T-cell (primary cell): Measurements from ENCODE around the gene RUBCNL. TPM values are rescaled to one million over a fixed set of nuclear protein-coding genes. Genes with fewer than 3 reads are reported as not detected.
"Not testable (repeated sequence)": the region's sequence is repeated elsewhere in the genome, so short reads cannot be mapped to it uniquely, and the experiment has no call there.

Experiments
- ATAC-seq, 4 experiments: fragments of 200-7000 bp in 3 of 4; fragments of 150-1000 bp in 1 of 4; cut with Tn5 transposase; replicated peaks in 1 of 4; 1 replicate in 3 of 4; 2 replicates in 1 of 4; pipeline ENCODE4 v1.10.0; 2021; ENCODE audit warnings: moderate library complexity in 3 of 4, mild to moderate bottlenecking in 2 of 4, moderate number of reproducible peaks in 1 of 4
- CTCF ChIA-PET, 2 donors: fragments of 300-600 bp; sonication (Branson Sonifier 250); formaldehyde crosslinking; loops; one replicate each; lab custom pipeline; 2022; ENCODE audit warnings: antibody characterized with exemption in 2 of 2; lab: Charles Lee
- POLR2A ChIA-PET, 2 donors: fragments of 300-600 bp; sonication (Branson Sonifier 250); formaldehyde crosslinking; loops; one replicate each; lab custom pipeline; 2022; ENCODE audit warnings: antibody characterized with exemption in 2 of 2; lab: Charles Lee
- DNase-seq, 35 experiments: peaks; one replicate each; pipeline versions ENCODE4 v3.0.0 to v3.0.0-alpha.2; 2013 to 2023
- H3K27ac ChIP-seq: one replicate; pipeline ENCODE4 v1.5.1; 2013; ENCODE audit warnings: low read length
- H3K27me3 ChIP-seq, 2 experiments: replicated peaks in 1 of 2; 1 replicate in 1 of 2; 2 replicates in 1 of 2; pipeline versions ENCODE4 v1.6.1 to v1.7.0; 2013; ENCODE audit warnings: low read length in 1 of 2, mixed read lengths in 1 of 2; ENCODE audit not compliant: control insufficient read depth in 2 of 2, insufficient read depth in 2 of 2; ENCODE audit errors: extremely low read depth in 1 of 2
- H3K36me3 ChIP-seq, 2 donors: 1 replicate in 1 of 2; 2 replicates in 1 of 2; pipeline versions ENCODE4 v1.6.1 to v1.7.0; 2013; ENCODE audit warnings: low read length in 1 of 2; ENCODE audit not compliant: control insufficient read depth in 2 of 2, insufficient read depth in 1 of 2; ENCODE audit errors: extremely low read depth in 1 of 2
- H3K4me1 ChIP-seq, 2 experiments: 1 replicate in 1 of 2; 2 replicates in 1 of 2; pipeline versions ENCODE4 v1.6.1 to v1.7.0; 2013; ENCODE audit warnings: low read length in 2 of 2, mixed read lengths in 1 of 2; ENCODE audit not compliant: insufficient read depth in 2 of 2, control insufficient read depth in 1 of 2; ENCODE audit errors: extremely low read depth in 1 of 2
- H3K4me3 ChIP-seq, 2 donors: 1 replicate in 1 of 2; 2 replicates in 1 of 2; pipeline versions ENCODE4 v1.5.1 to v1.7.0; 2013; ENCODE audit warnings: mild to moderate bottlenecking in 2 of 2, low read length in 1 of 2, moderate library complexity in 1 of 2; ENCODE audit not compliant: control insufficient read depth in 1 of 2; ENCODE audit errors: extremely low read depth in 1 of 2
- H3K9me3 ChIP-seq: 2 replicates; pipeline ENCODE4 v1.7.0; 2013
- H3K27ac Mint-ChIP-seq, 2 donors: one replicate each; pipeline ENCODE4 v1.8.0; 2020 to 2021; ENCODE audit warnings: mild to moderate bottlenecking in 2 of 2, mixed read lengths in 2 of 2
- H3K27me3 Mint-ChIP-seq, 2 donors: one replicate each; pipeline ENCODE4 v1.8.0; 2021 to 2022; ENCODE audit warnings: mixed read lengths in 2 of 2
- H3K36me3 Mint-ChIP-seq: one replicate; pipeline ENCODE4 v1.8.0; 2021; ENCODE audit warnings: mixed read lengths
- H3K4me1 Mint-ChIP-seq, 3 donors: one replicate each; pipeline ENCODE4 v1.8.0; 2020 to 2022; ENCODE audit warnings: mixed read lengths in 3 of 3, mild to moderate bottlenecking in 1 of 3
- H3K4me3 Mint-ChIP-seq, 3 donors: one replicate each; pipeline ENCODE4 v1.8.0; 2020 to 2022; ENCODE audit warnings: mild to moderate bottlenecking in 3 of 3, mixed read lengths in 3 of 3, moderate library complexity in 3 of 3
- H3K9me3 Mint-ChIP-seq, 3 donors: one replicate each; pipeline ENCODE4 v1.8.0; 2020 to 2022; ENCODE audit warnings: mixed read lengths in 3 of 3
- WGBS: methylation state at CpG from one replicate; pipeline ENCODE4 v1.1.5; 2013; ENCODE audit warnings: missing lambda C conversion rate; ENCODE audit not compliant: insufficient coverage; 5-methylcytosine and 5-hydroxymethylcytosine counted together
- total RNA-seq, 35 experiments: library from RNA in 6 of 35; stranded (reverse) in 6 of 35; fragments of 120-200 nt in 1 of 35; gene quantifications; one replicate each; pipeline versions ENCODE4 v1.2.1 to v1.2.4 and lab custom pipeline; 2013 to 2026

RUBCNL gene
- total RNA-seq, 5 donors from 2014 or later (not counting 1 experiment from before 2014, with no cell fraction given): 1.4 to 11.7 (median 2.2) TPM

- DNase-seq (no peak), ATAC-seq (no peak)
- H3K27ac ChIP-seq: no peak overlapping the region
- POLR2A ChIA-PET: no interaction called here
- no peaks in the 10 kb centered on the region for H3K27me3 ChIP-seq
- Mint-ChIP-seq H3K27me3 (peaks cover 5 to 7% of the 10 kb centered on the region in 2 donors), H3K27ac (no peak overlapping the region), H3K9me3 (no peaks in the 10 kb centered on the region), H3K4me1 (peaks cover 0 to 10% (median 0%) of the 10 kb centered on the region in 3 donors), H3K4me3 (no peak overlapping the region), H3K36me3 (no peaks in the 10 kb centered on the region)
- CTCF ChIA-PET: interaction anchor here (0.5 to 0.6 kb wide), 2 partner anchors 18 to 93 kb away, joined by 3 to 5 read pairs; no protein-coding TSS in a partner anchor
- no peak overlapping the region for H3K4me3 ChIP-seq
- H3K9me3 ChIP-seq: no peaks in the 10 kb centered on the region
- no peaks in the 10 kb centered on the region for H3K4me1 ChIP-seq
- WGBS: no CpG with 5 or more reads among the region's 2 CpGs
- no peaks in the 10 kb centered on the region for H3K36me3 ChIP-seq
These were observed 8.6 kb downstream of the RUBCNL start for GRCh38 chr13:46378411-46378810.

GRCh38 chr13:46377554-46377953 lies 9.5 kb downstream of the RUBCNL start:
- POLR2A ChIA-PET: no interaction called here
- peak overlapping the region in 1 of 3 donors; percentile 18 for H3K4me3 Mint-ChIP-seq
- H3K9me3 ChIP-seq: no peaks in the 10 kb centered on the region
- H3K9me3 Mint-ChIP-seq: no peaks in the 10 kb centered on the region
- no peaks in the 10 kb centered on the region for H3K4me1 ChIP-seq
- ATAC-seq: no peak
- no peaks in the 10 kb centered on the region for H3K36me3 Mint-ChIP-seq
- no peak for DNase-seq
- CTCF ChIA-PET: no interaction called here
- H3K27ac ChIP-seq: no peak overlapping the region
- no peaks in the 10 kb centered on the region for H3K36me3 ChIP-seq
- H3K4me1 Mint-ChIP-seq: peaks cover 0 to 7% (median 0%) of the 10 kb centered on the region in 3 donors
- H3K27me3 Mint-ChIP-seq: peaks cover 0 to 4% of the 10 kb centered on the region in 2 donors
- H3K27ac Mint-ChIP-seq: peak overlapping the region in 1 of 2 donors; percentile 41
- no peaks in the 10 kb centered on the region for H3K27me3 ChIP-seq
- WGBS: 20% methylated on average over 1 of the region's 4 CpGs
- no peak overlapping the region for H3K4me3 ChIP-seq

- WGBS: no CpG with 5 or more reads among the region's 2 CpGs
- Mint-ChIP-seq H3K4me3 (peak overlapping the region in 1 of 3 donors; percentile 65), H3K27ac (peak overlapping the region in 1 of 2 donors; percentile 69), H3K9me3 (no peaks in the 10 kb centered on the region), H3K4me1 (peaks cover 3 to 12% (median 5%) of the 10 kb centered on the region in 3 donors), H3K27me3 (peaks cover 0 to 3% of the 10 kb centered on the region in 2 donors), H3K36me3 (no peaks in the 10 kb centered on the region)
- DNase-seq (no peak), ATAC-seq (no peak)
- Histone ChIP-seq H3K4me1 (no peaks in the 10 kb centered on the region), H3K4me3 (no peak overlapping the region), H3K36me3 (no peaks in the 10 kb centered on the region), H3K9me3 (no peaks in the 10 kb centered on the region), H3K27me3 (no peaks in the 10 kb centered on the region), H3K27ac (no peak overlapping the region)
- ChIA-PET CTCF (no interaction called here), POLR2A (no interaction called here)
These were observed 12.3 kb downstream of the RUBCNL start for GRCh38 chr13:46374710-46375109.

- POLR2A ChIA-PET: no interaction called here
- Histone ChIP-seq H3K36me3 (no peaks in the 10 kb centered on the region), H3K4me1 (no peaks in the 10 kb centered on the region), H3K4me3 (no peak overlapping the region), H3K27me3 (no peaks in the 10 kb centered on the region), H3K27ac (no peak overlapping the region), H3K9me3 (no peaks in the 10 kb centered on the region)
- DNase-seq: no peak
- no peak for ATAC-seq
- Mint-ChIP-seq H3K27me3 (peaks cover 0 to 3% of the 10 kb centered on the region in 2 donors), H3K27ac (no peak overlapping the region), H3K4me1 (peaks cover 4 to 14% (median 5%) of the 10 kb centered on the region in 3 donors), H3K9me3 (no peaks in the 10 kb centered on the region), H3K36me3 (no peaks in the 10 kb centered on the region), H3K4me3 (peak overlapping the region in 1 of 3 donors; percentile 44)
- CTCF ChIA-PET: no interaction called here
- WGBS: 91% methylated on average over 1 of the region's 1 CpG
These were observed 13.4 kb downstream of the RUBCNL start for GRCh38 chr13:46373623-46374022.

GRCh38 chr13:46372938-46373337 lies 14.1 kb downstream of the RUBCNL start:
- H3K36me3 Mint-ChIP-seq, CTCF ChIA-PET, H3K27me3 ChIP-seq, H3K27ac Mint-ChIP-seq, H3K27ac ChIP-seq, H3K9me3 Mint-ChIP-seq, DNase-seq, H3K4me1 ChIP-seq, H3K36me3 ChIP-seq, ATAC-seq, POLR2A ChIA-PET, H3K9me3 ChIP-seq, H3K4me3 ChIP-seq, H3K27me3 Mint-ChIP-seq: not testable (repeated sequence)
- Mint-ChIP-seq H3K4me1 (peaks cover 4 to 14% (median 5%) of the 10 kb centered on the region in 3 donors), H3K4me3 (peak overlapping the region in 1 of 3 donors; percentile 31)
- WGBS: 93% methylated on average over 3 of the region's 8 CpGs

- Histone ChIP-seq H3K27me3 (no peaks in the 10 kb centered on the region), H3K4me3 (no peak overlapping the region), H3K9me3 (no peaks in the 10 kb centered on the region), H3K27ac (no peak overlapping the region), H3K4me1 (no peaks in the 10 kb centered on the region), H3K36me3 (no peaks in the 10 kb centered on the region)
- Mint-ChIP-seq H3K4me3 (no peak overlapping the region), H3K4me1 (peaks cover 4 to 12% (median 5%) of the 10 kb centered on the region in 3 donors), H3K27me3 (peaks cover 0 to 3% of the 10 kb centered on the region in 2 donors), H3K27ac (no peak overlapping the region), H3K9me3 (no peaks in the 10 kb centered on the region), H3K36me3 (no peaks in the 10 kb centered on the region)
- ATAC-seq (no peak), DNase-seq (no peak)
- WGBS: 84% methylated on average over 9 of the region's 9 CpGs
- ChIA-PET CTCF (no interaction called here), POLR2A (no interaction called here)
These were observed 15.0 kb downstream of the RUBCNL start for GRCh38 chr13:46372071-46372470.
